Ovary (tissue), 9 donors: ENCODE data around the gene CEPT1. TPM values are rescaled to one million over a fixed set of nuclear protein-coding genes. Genes with fewer than 3 reads are reported as not detected.

Source experiments
- DNase-seq, 5 donors: peaks; one replicate each; pipeline ENCODE4 v3.0.0-alpha.2; 2019 to 2020
- H3K27ac ChIP-seq, 2 donors: fragments of 200-600 bp; one replicate each; pipeline versions ENCODE4 v1.5.1 to v1.8.0; 2019 to 2022
- H3K27me3 ChIP-seq: fragments of 200-600 bp; one replicate; pipeline ENCODE4 v1.8.0; 2022
- H3K36me3 ChIP-seq: fragments of 200-600 bp; sonication (generic); one replicate; pipeline ENCODE4 v1.5.1; 2019
- H3K4me1 ChIP-seq: one replicate; pipeline ENCODE4 v1.8.1; 2013; ENCODE audit warnings: mild to moderate bottlenecking, moderate library complexity; ENCODE audit not compliant: insufficient read depth
- H3K4me3 ChIP-seq: fragments of 200-600 bp; sonication (generic); one replicate; pipeline ENCODE4 v1.5.1; 2017
- H3K9me3 ChIP-seq, 2 donors: fragments of 200-600 bp in 1 of 2; sonication (generic) in 1 of 2; one replicate each; pipeline versions ENCODE4 v1.5.1 to v1.8.1; 2013 to 2019; ENCODE audit warnings: mild to moderate bottlenecking in 1 of 2, moderate library complexity in 1 of 2
- EP300 ChIP-seq: sonication (generic); formaldehyde crosslinking; IDR thresholded peaks from one replicate; pipeline ENCODE4 v1.6.1; 2017; ENCODE audit warnings: antibody characterized with exemption
- POLR2A ChIP-seq: fragments of 450-650 bp; IDR thresholded peaks from one replicate; pipeline ENCODE4 v1.6.1; 2017; ENCODE audit warnings: antibody characterized with exemption, mild to moderate bottlenecking, moderate library complexity
- WGBS, 3 donors: extraction: QIAGEN DNeasy Blood & Tissue Kit in 1 of 3; methylation state at CpG; one replicate each; pipeline versions ENCODE4 v1.1.5 to v1.1.7; 2013 to 2017; 5-methylcytosine and 5-hydroxymethylcytosine counted together
- intact Hi-C, 4 donors: fragments of 100-400 bp; cut with DNase I; formaldehyde crosslinking; loops; one replicate each; pipeline versions ENCODE4 v1.11.0 to v1.15.1; 2022 to 2023
- polyA plus RNA-seq, 2 donors: library from polyadenylated mRNA; stranded (reverse); fragments of 200-250 nt in 1 of 2; fragments of 350-450 nt in 1 of 2; fragmentation: Illumina TruSeq in 1 of 2; extraction: RNeasy Lipid Tissue Mini Kit (QIAGEN cat#74804) in 1 of 2; gene quantifications; one replicate each; pipeline ENCODE4 v1.2.3, GENCODE V29; 2013 to 2014
- total RNA-seq, 7 donors: library from RNA; depleted of rRNA in 2 of 7; stranded (reverse); fragments of >200 nt in 2 of 7; fragmentation: NEBNext Ultra II Directional in 3 of 7; extraction: Animal tissue kit (Norgen Biotek cat#: 25700) in 3 of 7; gene quantifications; one replicate each; pipeline versions ENCODE4 v1.1.0 to v1.2.4, GENCODE V29; 2016 to 2023
- TF ChIP-seq, protein P1 (sequence below), 3 donors: fragments of 450-650 bp in 2 of 3; fragments of 200-600 bp in 1 of 3; IDR thresholded peaks; one replicate each; pipeline versions ENCODE4 v1.5.1 to v1.8.0; 2016 to 2022; ENCODE audit warnings: antibody characterized with exemption in 3 of 3, mild to moderate bottlenecking in 1 of 3
- donor health status: DM: no; HTN: no; CAD: no; lungs with moderate emphysema.
- donor health status: DM: no; HTN: no; CAD: no.
- donor health status: Bipolar disorder and iron deficiency.
- donor health status: DM: yes; HTN: yes; CAD: no.
- donor health status: DM: no; HTN: no; CAD: no.
- donor health status: DM: yes; HTN: yes; CAD: no.

Gene CEPT1
- total and polyA plus RNA-seq, 9 donors = 16.4 to 40.3 (median 32.4) TPM

- Histone ChIP-seq H3K9me3 (no peaks in the 10 kb centered on the region), H3K27ac (no peak overlapping the region), H3K27me3 (no peaks in the 10 kb centered on the region), H3K36me3 (no peaks in the 10 kb centered on the region), H3K4me1 (no peaks in the 10 kb centered on the region), H3K4me3 (no peak overlapping the region)
- intact Hi-C loops = no loop called here
- TF ChIP-seq EP300 (no peak), POLR2A (no peak)
- TF ChIP-seq, protein P1, sequence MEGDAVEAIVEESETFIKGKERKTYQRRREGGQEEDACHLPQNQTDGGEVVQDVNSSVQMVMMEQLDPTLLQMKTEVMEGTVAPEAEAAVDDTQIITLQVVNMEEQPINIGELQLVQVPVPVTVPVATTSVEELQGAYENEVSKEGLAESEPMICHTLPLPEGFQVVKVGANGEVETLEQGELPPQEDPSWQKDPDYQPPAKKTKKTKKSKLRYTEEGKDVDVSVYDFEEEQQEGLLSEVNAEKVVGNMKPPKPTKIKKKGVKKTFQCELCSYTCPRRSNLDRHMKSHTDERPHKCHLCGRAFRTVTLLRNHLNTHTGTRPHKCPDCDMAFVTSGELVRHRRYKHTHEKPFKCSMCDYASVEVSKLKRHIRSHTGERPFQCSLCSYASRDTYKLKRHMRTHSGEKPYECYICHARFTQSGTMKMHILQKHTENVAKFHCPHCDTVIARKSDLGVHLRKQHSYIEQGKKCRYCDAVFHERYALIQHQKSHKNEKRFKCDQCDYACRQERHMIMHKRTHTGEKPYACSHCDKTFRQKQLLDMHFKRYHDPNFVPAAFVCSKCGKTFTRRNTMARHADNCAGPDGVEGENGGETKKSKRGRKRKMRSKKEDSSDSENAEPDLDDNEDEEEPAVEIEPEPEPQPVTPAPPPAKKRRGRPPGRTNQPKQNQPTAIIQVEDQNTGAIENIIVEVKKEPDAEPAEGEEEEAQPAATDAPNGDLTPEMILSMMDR (IDR thresholded peaks at IDR 0.05) = no peak
- DNase-seq = no peak
Measured at GRCh38 chr1:111179968-111180533, 40.0 kb downstream of the CEPT1 start.

DNA sequence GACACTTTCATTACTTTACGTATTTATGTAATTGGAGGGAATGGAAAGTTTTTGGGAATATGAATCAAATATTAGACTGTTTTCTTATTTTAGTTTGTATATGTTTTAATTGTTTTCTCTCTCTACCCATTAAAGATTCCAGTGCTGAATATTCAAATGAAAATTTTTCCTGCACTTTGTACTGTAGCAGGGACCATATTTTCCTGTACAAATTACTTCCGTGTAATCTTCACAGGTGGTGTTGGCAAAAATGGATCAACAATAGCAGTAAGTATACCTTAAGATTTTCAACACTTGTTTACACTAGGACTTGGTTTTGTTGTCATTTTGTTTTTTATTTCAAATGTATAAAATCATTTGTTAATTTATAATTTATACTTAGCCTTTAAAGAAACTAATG lies 42.0 kb downstream of the CEPT1 start:
- Histone ChIP-seq H3K27me3 (no peaks in the 10 kb centered on the region), H3K27ac (no peak overlapping the region), H3K9me3 (no peaks in the 10 kb centered on the region), H3K36me3 (no peaks in the 10 kb centered on the region), H3K4me1 (no peaks in the 10 kb centered on the region), H3K4me3 (no peak overlapping the region)
- intact Hi-C loops = no loop called here
- WGBS, 3 donors = 88 to 94% (median 90%) methylated on average over 2 of the region's 2 CpGs
- no peak for DNase-seq
- TF ChIP-seq POLR2A (no peak), EP300 (no peak)

- intact Hi-C loops = no loop called here
- H3K36me3 ChIP-seq = no peaks in the 10 kb centered on the region
- WGBS, 3 donors = 40 to 65% (median 47%) methylated on average over 6 of the region's 6 CpGs
Measured at GRCh38 chr1:111183308-111184069, 43.5 kb downstream of the CEPT1 start.

DNA sequence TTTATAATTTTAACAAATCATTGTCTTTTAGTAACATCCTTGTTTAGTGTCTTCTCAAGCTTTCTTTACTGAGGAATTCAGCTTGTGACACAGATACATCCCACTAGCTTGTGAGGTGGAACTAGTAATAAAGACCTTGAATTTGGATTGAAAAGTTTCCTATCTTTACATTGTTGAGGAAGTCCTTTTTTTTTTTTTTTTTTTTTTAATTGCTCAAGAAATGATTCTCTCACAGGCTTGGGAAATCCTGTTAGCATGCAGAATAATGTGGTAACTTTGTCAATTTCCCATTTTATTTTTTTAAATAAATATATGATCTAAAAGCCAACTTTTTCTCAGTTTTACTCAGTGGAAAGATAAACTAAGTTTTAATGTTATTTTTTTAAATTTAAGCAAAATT lies 44.6 kb downstream of the CEPT1 start:
- Histone ChIP-seq H3K27ac (no peak overlapping the region), H3K27me3 (no peaks in the 10 kb centered on the region), H3K4me1 (no peaks in the 10 kb centered on the region), H3K9me3 (no peaks in the 10 kb centered on the region), H3K4me3 (no peak overlapping the region), H3K36me3 (no peaks in the 10 kb centered on the region)
- intact Hi-C loops = no loop called here
- TF ChIP-seq POLR2A (no peak), EP300 (no peak)
- TF ChIP-seq, protein P1 (IDR thresholded peaks at IDR 0.05) = no peak
- DNase-seq = no peak

More at GRCh38 chr1:111183308-111184069, 43.5 kb downstream of the CEPT1 start:
- H3K9me3 ChIP-seq = no peaks in the 10 kb centered on the region
- TF ChIP-seq, protein P1 (IDR thresholded peaks at IDR 0.05) = no peak
- TF ChIP-seq POLR2A (no peak), EP300 (no peak)
- H3K27me3 ChIP-seq = no peaks in the 10 kb centered on the region
- no peaks in the 10 kb centered on the region for H3K4me1 ChIP-seq
- H3K27ac ChIP-seq = no peak overlapping the region
- H3K4me3 ChIP-seq = no peak overlapping the region
- no peak for DNase-seq

- intact Hi-C loops = no loop called here
- Histone ChIP-seq H3K27me3 (no peaks in the 10 kb centered on the region), H3K4me3 (no peak overlapping the region), H3K27ac (no peak overlapping the region), H3K9me3 (no peaks in the 10 kb centered on the region), H3K4me1 (peaks cover 5% of the 10 kb centered on the region), H3K36me3 (no peaks in the 10 kb centered on the region)
- 46 to 55% (median 50%) methylated on average over 2 of the region's 2 CpGs for WGBS, 3 donors
- DNase-seq = peak in 1 of 5 donors; percentile 25
- no peak for TF ChIP-seq POLR2A
- TF ChIP-seq, protein P1 (IDR thresholded peaks at IDR 0.05) = no peak
- no peak for TF ChIP-seq EP300
Measured at GRCh38 chr1:111190931-111191451, 51.0 kb downstream of the CEPT1 start.
